HepG2 (cell line): ENCODE data around the gene RPS19.
A peak's percentile ranks its signal among the peaks of the same experiment; 100 is the strongest.

ENCODE experiments used
- CTCF ChIP-seq: sonication (generic); formaldehyde crosslinking; IDR thresholded peaks from 2 replicates; pipeline ENCODE4 v1.5.0; 2020; ENCODE audit warnings: mild to moderate bottlenecking, missing genetic modification reagents, moderate library complexity
- PCBP1 ChIP-seq: fragments of 200-400 bp; formaldehyde crosslinking; IDR thresholded peaks from 2 replicates; pipeline ENCODE4 v1.6.1; 2017; ENCODE audit warnings: mild to moderate bottlenecking, low read depth, low read length, borderline replicate concordance
- PREB ChIP-seq: sonication (generic); formaldehyde crosslinking; IDR thresholded peaks from 2 replicates; pipeline ENCODE4 v1.4.0; 2020; ENCODE audit warnings: missing genetic modification reagents
- RBAK ChIP-seq: sonication (generic); formaldehyde crosslinking; IDR thresholded peaks from 2 replicates; pipeline ENCODE4 v1.5.1; 2020; ENCODE audit warnings: mild to moderate bottlenecking, missing genetic modification reagents
- RNF219 ChIP-seq: sonication (generic); formaldehyde crosslinking; IDR thresholded peaks from 2 replicates; pipeline ENCODE4 v1.5.0; 2020; ENCODE audit warnings: mild to moderate bottlenecking, missing genetic modification reagents
- SCMH1 ChIP-seq: sonication (generic); formaldehyde crosslinking; IDR thresholded peaks from 2 replicates; pipeline ENCODE4 v1.9.0; 2021; ENCODE audit warnings: missing genetic modification reagents, mild to moderate bottlenecking, borderline replicate concordance
- USF2 ChIP-seq, 2 experiments: sonication (generic) in 1 of 2; formaldehyde crosslinking in 1 of 2; IDR thresholded peaks; 2 replicates each; pipeline versions ENCODE4 v1.5.1 to v1.6.1; 2011 to 2020; ENCODE audit warnings: borderline replicate concordance in 1 of 2, low read depth in 1 of 2, low read length in 1 of 2, mild to moderate bottlenecking in 1 of 2, missing genetic modification reagents in 1 of 2, moderate library complexity in 1 of 2
- ZBTB8A ChIP-seq: sonication (generic); formaldehyde crosslinking; IDR thresholded peaks from 2 replicates; pipeline ENCODE4 v1.4.0; 2020; ENCODE audit warnings: mild to moderate bottlenecking, low read depth, missing genetic modification reagents, borderline replicate concordance
- ZNF138 ChIP-seq: sonication (generic); formaldehyde crosslinking; IDR thresholded peaks from 2 replicates; pipeline ENCODE4 v1.5.0; 2020; ENCODE audit warnings: mild to moderate bottlenecking, low read depth, missing genetic modification reagents
- ZNF576 ChIP-seq: sonication (generic); formaldehyde crosslinking; IDR thresholded peaks from 2 replicates; pipeline ENCODE4 v1.4.0; 2020; ENCODE audit warnings: mild to moderate bottlenecking, missing genetic modification reagents
- ZSCAN31 ChIP-seq: sonication (generic); formaldehyde crosslinking; IDR thresholded peaks from 2 replicates; pipeline ENCODE4 v1.5.0; 2020; ENCODE audit warnings: low read depth, mild to moderate bottlenecking, missing genetic modification reagents

- TF ChIP-seq SCMH1 (CRISPR knock-in tag) (no peak), PCBP1 (0 out of 2 replicates have a peak, but pooled peaks have one; percentile 74), RBAK (CRISPR knock-in tag) (no peak), USF2 (IDR thresholded peaks at IDR 0.05; ENCODE audit: low read depth, low read length) (no peak), USF2 (CRISPR knock-in tag; IDR thresholded peaks at IDR 0.05; ENCODE audit: borderline replicate concordance) (no peak), ZSCAN31 (no peak), ZNF576 (CRISPR knock-in tag) (no peak), CTCF (CRISPR knock-in tag) (no peak), ZNF138 (CRISPR knock-in tag) (no peak), PREB (CRISPR knock-in tag) (no peak), ZBTB8A (CRISPR knock-in tag) (no peak), RNF219 (CRISPR knock-in tag) (no peak)
Observed at GRCh38 chr19:41882568-41883462, 22.8 kb downstream of the RPS19 start, which contains the start of gene ARHGEF1.
